K562 (cell line): ENCODE results near the gene ALK. TPM values are rescaled to one million over a fixed set of nuclear protein-coding genes. Genes with fewer than 3 reads are reported as not detected.

Source experiments
- ATAC-seq: fragments of 200-7000 bp; cut with Tn5 transposase; 3 replicates; pipeline ENCODE4 v1.9.1; 2020; ENCODE audit warnings: moderate library complexity
- BruUV-seq: library from RNA; stranded (reverse); fragments of 400-500 nt; replicated peaks from 2 replicates; lab custom pipeline; 2021; lab: Mats Ljungman, UMichigan
- CTCF ChIA-PET: fragments of 300-600 bp; formaldehyde crosslinking; extraction: SDS; loops from one replicate; lab custom pipeline; 2021; ENCODE audit warnings: low intra/inter-chr PET ratio; lab: Yijun Ruan, JAX
- POLR2A ChIA-PET: fragments of 300-600, 350-650 bp; sonication (Branson Sonifier 250); formaldehyde crosslinking; extraction: SDS; loops from one replicate; lab custom pipeline; 2021; ENCODE audit warnings: antibody characterized with exemption, inconsistent platforms; lab: Yijun Ruan, JAX
- DNase-seq, 4 experiments: peaks; one replicate each; pipeline versions ENCODE4 v3.0.0 to v3.0.0-alpha.2; 2011 to 2018; ENCODE audit warnings: low spot score in 3 of 4, mixed read lengths in 3 of 4; ENCODE audit errors: extremely low read depth in 1 of 4
- FAIRE-seq: peaks from 2 replicates; lab custom pipeline; 2011; peaks lifted over from hg19 to GRCh38; lab: Jason Lieb, UNC
- H2AFZ ChIP-seq: 2 replicates; pipeline ENCODE4 v1.6.0; 2011; ENCODE audit warnings: low read depth, low read length, control low read depth, inconsistent platforms
- H3K27ac ChIP-seq: fragments of 200-600 bp; 3 replicates; pipeline ENCODE4 v1.8.0; 2011; ENCODE audit warnings: low read depth, mild to moderate bottlenecking, control low read depth, inconsistent platforms, low read length, moderate library complexity, mixed read lengths; ENCODE audit errors: extremely low read depth
- H3K27me3 ChIP-seq, 2 experiments: fragments of 300-600 bp in 1 of 2; 2 replicates in 1 of 2; 3 replicates in 1 of 2; pipeline versions ENCODE4 v1.6.0 to v1.8.0; 2011; ENCODE audit warnings: inconsistent platforms in 2 of 2, low read length in 2 of 2, mild to moderate bottlenecking in 1 of 2, mixed read lengths in 1 of 2, moderate library complexity in 1 of 2; ENCODE audit not compliant: control insufficient read depth in 2 of 2, insufficient read depth in 2 of 2
- H3K36me3 ChIP-seq: fragments of 300-600 bp; 3 replicates; pipeline ENCODE4 v1.8.0; 2011; ENCODE audit warnings: mild to moderate bottlenecking, low read length, inconsistent platforms; ENCODE audit not compliant: control insufficient read depth, insufficient read depth
- H3K4me1 ChIP-seq, 2 experiments: fragments of 200-600 bp in 1 of 2; replicated peaks in 1 of 2; 2 replicates in 1 of 2; 3 replicates in 1 of 2; pipeline versions ENCODE4 v1.5.1 to v1.8.0; 2011; ENCODE audit warnings: inconsistent platforms in 2 of 2, low read length in 2 of 2, mild to moderate bottlenecking in 1 of 2, mixed read lengths in 1 of 2, moderate library complexity in 1 of 2; ENCODE audit not compliant: control insufficient read depth in 2 of 2, insufficient read depth in 2 of 2
- H3K4me2 ChIP-seq: 2 replicates; pipeline ENCODE4 v1.6.1; 2011; ENCODE audit warnings: low read length, control low read depth, inconsistent platforms, mixed read lengths; ENCODE audit not compliant: insufficient read depth
- H3K4me3 ChIP-seq: fragments of 200-600 bp; sonication (generic), shearing (Covaris generic); 2 replicates; pipeline ENCODE4 v1.5.1; 2016; ENCODE audit warnings: control low read depth, inconsistent platforms
- H3K79me2 ChIP-seq: fragments of 200-600 bp; 3 replicates; pipeline ENCODE4 v1.8.0; 2011; ENCODE audit warnings: low read length, inconsistent platforms; ENCODE audit not compliant: control insufficient read depth, insufficient read depth
- H3K9ac ChIP-seq, 2 experiments: 2 replicates each; pipeline versions ENCODE4 v1.6.0 to v1.6.1; 2011; ENCODE audit warnings: low read depth in 2 of 2, low read length in 2 of 2, control low read depth in 1 of 2, inconsistent platforms in 1 of 2, mild to moderate bottlenecking in 1 of 2, mixed read lengths in 1 of 2; ENCODE audit not compliant: insufficient read depth in 1 of 2
- H3K9me1 ChIP-seq: one replicate; pipeline ENCODE4 v1.6.0; 2011; ENCODE audit warnings: inconsistent platforms, mild to moderate bottlenecking, low read length, moderate library complexity; ENCODE audit not compliant: control insufficient read depth, insufficient read depth
- H3K9me3 ChIP-seq: replicated peaks from 2 replicates; pipeline ENCODE4 v1.5.1; 2011; ENCODE audit warnings: low read depth, low read length, inconsistent platforms; ENCODE audit not compliant: control insufficient read depth, insufficient read depth
- H4K20me1 ChIP-seq: replicated peaks from 2 replicates; pipeline ENCODE4 v1.6.1; 2011; ENCODE audit warnings: low read length, inconsistent platforms, mixed read lengths; ENCODE audit not compliant: control insufficient read depth, insufficient read depth
- CHAMP1 ChIP-seq: fragments of 450-650 bp; IDR thresholded peaks from 2 replicates; pipeline ENCODE4 v1.6.1; 2016; ENCODE audit warnings: mild to moderate bottlenecking
- ETV1 ChIP-seq: fragments of 450-650 bp; conservative IDR thresholded peaks from 2 replicates; pipeline ENCODE4 v1.6.1; 2016; ENCODE audit warnings: missing genetic modification characterization, control low read depth, low read depth, missing compliant biosample characterization
- ETV6 ChIP-seq, 3 experiments: fragments of 150-350 bp in 1 of 3; sonication (generic) in 1 of 3; formaldehyde crosslinking in 1 of 3; IDR thresholded peaks; 2 replicates each; pipeline versions ENCODE4 v1.6.1 to v1.8.0; 2014 to 2022; ENCODE audit warnings: borderline replicate concordance in 2 of 3, low read depth in 2 of 3, antibody characterized with exemption in 1 of 3, low read length in 1 of 3, mild to moderate bottlenecking in 1 of 3, missing genetic modification reagents in 1 of 3
- TRIM25 ChIP-seq: fragments of 450-650 bp; IDR thresholded peaks from 2 replicates; pipeline ENCODE4 v1.7.0; 2016; ENCODE audit warnings: borderline replicate concordance
- whole genome bisulfite sequencing: fragments of 100-300 bp; shearing (Covaris generic); methylation state at CpG from one replicate; pipeline ENCODE4 v1.1.6; 2016; ENCODE audit warnings: low coverage, mixed read lengths; ENCODE audit not compliant: insufficient coverage; ENCODE audit errors: missing lambda C conversion rate; 5-methylcytosine and 5-hydroxymethylcytosine counted together
- in situ Hi-C: fragments of 300-500 bp; cut with MboI; formaldehyde crosslinking; loops from 4 replicates; pipeline ENCODE4 v1.15.0; 2018; ENCODE audit warnings: inconsistent platforms, mixed read lengths
- intact Hi-C: fragments of 100-400 bp; cut with micrococcal nuclease; formaldehyde crosslinking; loops from 2 replicates; pipeline ENCODE4 v1.14.2; 2022
- polyA plus RNA-seq, 8 experiments: library from polyadenylated mRNA; depleted of rRNA in 4 of 8; stranded (reverse) in 5 of 8; unstranded in 3 of 8; fragments of >200 nt; fragmentation: Nextera tagmentation in 2 of 8; fragmentation: Illumina TruSeq in 1 of 8; extraction: Ambion mirVana in 2 of 8; extraction: Trizol in 1 of 8; gene quantifications; 2 replicates each; pipeline versions ENCODE4 v1.2.1 to v1.2.3, GENCODE V29; 2011 to 2014; ENCODE audit warnings: inconsistent platforms in 1 of 8, missing spikeins in 1 of 8
- total RNA-seq, 7 experiments: library from RNA; depleted of rRNA in 6 of 7; stranded (reverse); fragments of >200 nt in 6 of 7; fragmentation: Illumina TruSeq in 2 of 7; extraction: Trizol in 2 of 7; gene quantifications; 2 replicates each; pipeline versions ENCODE4 v1.2.1 to v1.2.3, GENCODE V29; 2011 to 2021; ENCODE audit warnings: low replicate concordance in 1 of 7

ALK gene
- total and polyA plus RNA-seq, 9 of the 15 experiments (the other 6 are each of a cell fraction or from before 2014, with no cell fraction given): not detected

GRCh38 chr2:29520001-29520400 is 401.4 kb downstream of the ALK start:
- intact Hi-C loops: no loop called here
- no TSS peak for BruUV-seq

More at GRCh38 chr2:29520001-29520400, 401.4 kb downstream of the ALK start:
- Histone ChIP-seq H3K9me3 (no peaks in the 10 kb centered on the region), H3K9ac (no peak overlapping the region), H3K4me3 (no peak overlapping the region), H3K4me2 (no peak overlapping the region), H3K79me2 (no peaks in the 10 kb centered on the region), H3K36me3 (no peaks in the 10 kb centered on the region), H3K9me1 (no peaks in the 10 kb centered on the region), H2AFZ (no peak overlapping the region), H3K27ac (no peak overlapping the region), H4K20me1 (no peaks in the 10 kb centered on the region), H3K4me1 (no peaks in the 10 kb centered on the region), H3K27me3 (no peaks in the 10 kb centered on the region)
- DNase-seq (no peak), ATAC-seq (no peak), FAIRE-seq (no peak)
- CTCF ChIA-PET: no interaction called here
- WGBS: 0% methylated on average over 5 of the region's 5 CpGs
- TF ChIP-seq CHAMP1 (no peak), ETV1 (tag) (no peak), TRIM25 (no peak), ETV6 (IDR thresholded peaks at IDR 0.05; ENCODE audit: borderline replicate concordance in 1 of 2, low read depth in 2 of 2, low read length in 1 of 2) (no peak), ETV6 (CRISPR knock-in tag; IDR thresholded peaks at IDR 0.05; ENCODE audit: borderline replicate concordance) (no peak)
- POLR2A ChIA-PET: no interaction called here
- in situ Hi-C loops: no loop called here
